ENCODE measurements around the gene AAGAB. TPM values are rescaled to one million over a fixed set of nuclear protein-coding genes. Genes with fewer than 3 reads are reported as not detected.

The AAGAB gene
- total RNA-seq, 1 donor from 2014 or later, result 31.0 TPM

GRCh38 chr15:67176195-67176971, 78.1 kb downstream of the AAGAB start:
- peaks cover 36% of the 10 kb centered on the region for H3K36me3 Mint-ChIP-seq
- peaks cover 42% of the 10 kb centered on the region for H3K4me1 Mint-ChIP-seq
- H3K4me3 Mint-ChIP-seq, result no peak overlapping the region
- DNase-seq (ENCODE audit: low spot score in 2 of 2, unreplicated experiment in 2 of 2), result no peak
- H3K9me3 Mint-ChIP-seq, result no peaks in the 10 kb centered on the region
- TF ChIP-seq, protein P1, sequence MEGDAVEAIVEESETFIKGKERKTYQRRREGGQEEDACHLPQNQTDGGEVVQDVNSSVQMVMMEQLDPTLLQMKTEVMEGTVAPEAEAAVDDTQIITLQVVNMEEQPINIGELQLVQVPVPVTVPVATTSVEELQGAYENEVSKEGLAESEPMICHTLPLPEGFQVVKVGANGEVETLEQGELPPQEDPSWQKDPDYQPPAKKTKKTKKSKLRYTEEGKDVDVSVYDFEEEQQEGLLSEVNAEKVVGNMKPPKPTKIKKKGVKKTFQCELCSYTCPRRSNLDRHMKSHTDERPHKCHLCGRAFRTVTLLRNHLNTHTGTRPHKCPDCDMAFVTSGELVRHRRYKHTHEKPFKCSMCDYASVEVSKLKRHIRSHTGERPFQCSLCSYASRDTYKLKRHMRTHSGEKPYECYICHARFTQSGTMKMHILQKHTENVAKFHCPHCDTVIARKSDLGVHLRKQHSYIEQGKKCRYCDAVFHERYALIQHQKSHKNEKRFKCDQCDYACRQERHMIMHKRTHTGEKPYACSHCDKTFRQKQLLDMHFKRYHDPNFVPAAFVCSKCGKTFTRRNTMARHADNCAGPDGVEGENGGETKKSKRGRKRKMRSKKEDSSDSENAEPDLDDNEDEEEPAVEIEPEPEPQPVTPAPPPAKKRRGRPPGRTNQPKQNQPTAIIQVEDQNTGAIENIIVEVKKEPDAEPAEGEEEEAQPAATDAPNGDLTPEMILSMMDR (IDR thresholded peaks at IDR 0.05; ENCODE audit: unreplicated experiment), result no peak
- H3K27ac Mint-ChIP-seq, result peak overlapping the region; percentile 81
- H3K27me3 Mint-ChIP-seq (ENCODE audit: low read depth), result no peaks in the 10 kb centered on the region

DNA sequence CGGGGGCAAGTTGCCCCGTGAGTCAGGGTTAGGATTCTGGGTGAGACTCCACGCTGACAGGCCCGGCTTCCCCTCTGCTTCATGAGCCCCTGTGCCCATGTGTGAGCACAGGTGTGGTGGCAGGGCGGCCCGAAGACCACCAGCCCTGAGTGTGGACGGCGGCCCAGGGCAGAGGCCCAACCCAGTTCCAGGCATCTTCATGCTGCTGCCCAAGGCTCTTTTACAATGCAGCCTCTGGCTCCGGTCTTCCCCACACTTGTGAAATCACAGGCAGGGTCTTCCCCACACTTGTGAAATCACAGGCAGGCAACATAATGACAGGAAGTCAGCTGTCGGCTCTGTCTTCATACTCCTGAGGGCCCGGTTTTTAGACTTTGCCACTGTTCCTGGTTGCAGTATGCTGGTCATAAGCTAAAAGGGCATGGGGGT, 78.8 kb downstream of the AAGAB start:
- H3K4me1 Mint-ChIP-seq, result peaks cover 42% of the 10 kb centered on the region
- no peaks in the 10 kb centered on the region for H3K9me3 Mint-ChIP-seq
- H3K4me3 Mint-ChIP-seq, result no peak overlapping the region
- peaks cover 41% of the 10 kb centered on the region for H3K36me3 Mint-ChIP-seq
- no peak for DNase-seq (ENCODE audit: low spot score in 2 of 2, unreplicated experiment in 2 of 2)
- TF ChIP-seq, protein P1 (IDR thresholded peaks at IDR 0.05; ENCODE audit: unreplicated experiment), result no peak
- H3K27ac Mint-ChIP-seq, result peak overlapping the region; percentile 74
- no peaks in the 10 kb centered on the region for H3K27me3 Mint-ChIP-seq (ENCODE audit: low read depth)

- no peak overlapping the region for H3K4me3 Mint-ChIP-seq
- TF ChIP-seq, protein P1 (IDR thresholded peaks at IDR 0.05; ENCODE audit: unreplicated experiment), result no peak
- DNase-seq (ENCODE audit: low spot score in 2 of 2, unreplicated experiment in 2 of 2), result no peak
- H3K9me3 Mint-ChIP-seq, result no peaks in the 10 kb centered on the region
- H3K4me1 Mint-ChIP-seq, result peaks cover 46% of the 10 kb centered on the region
- peak overlapping the region; percentile 3 for H3K27ac Mint-ChIP-seq
- no peaks in the 10 kb centered on the region for H3K27me3 Mint-ChIP-seq (ENCODE audit: low read depth)
- peaks cover 46% of the 10 kb centered on the region for H3K36me3 Mint-ChIP-seq
Measured at GRCh38 chr15:67174864-67175573, 79.4 kb downstream of the AAGAB start.

- Mint-ChIP-seq H3K27me3 (ENCODE audit: low read depth) (no peaks in the 10 kb centered on the region), H3K27ac (peak overlapping the region; percentile 35), H3K4me3 (no peak overlapping the region), H3K9me3 (no peaks in the 10 kb centered on the region), H3K4me1 (peaks cover 45% of the 10 kb centered on the region), H3K36me3 (peaks cover 43% of the 10 kb centered on the region)
- DNase-seq (ENCODE audit: low spot score in 2 of 2, unreplicated experiment in 2 of 2), result no peak
- TF ChIP-seq, protein P1 (IDR thresholded peaks at IDR 0.05; ENCODE audit: unreplicated experiment), result no peak
Measured at GRCh38 chr15:67174446-67174845, 80.0 kb downstream of the AAGAB start.

- TF ChIP-seq, protein P1 (IDR thresholded peaks at IDR 0.05; ENCODE audit: unreplicated experiment), result no peak
- no peak for DNase-seq (ENCODE audit: low spot score in 2 of 2, unreplicated experiment in 2 of 2)
- peaks cover 43% of the 10 kb centered on the region for H3K36me3 Mint-ChIP-seq
- H3K27ac Mint-ChIP-seq, result no peak overlapping the region
- H3K9me3 Mint-ChIP-seq, result no peaks in the 10 kb centered on the region
- H3K4me1 Mint-ChIP-seq, result peaks cover 40% of the 10 kb centered on the region
- no peaks in the 10 kb centered on the region for H3K27me3 Mint-ChIP-seq (ENCODE audit: low read depth)
- H3K4me3 Mint-ChIP-seq, result no peak overlapping the region
Measured at GRCh38 chr15:67173786-67174185, 80.7 kb downstream of the AAGAB start.

Measured in mesothelial cell of epicardium (in vitro differentiated cells).